Trophoblast cell (in vitro differentiated cells and primary cell): ENCODE measurements around the gene RSL1D1.
"Not testable (repeated sequence)": the region's sequence is repeated elsewhere in the genome, so short reads cannot be mapped to it uniquely, and the experiment has no call there.

Experiments
- DNase-seq, 2 donors: peaks; one replicate each; pipeline ENCODE4 v3.0.0-alpha.2; 2016
- H2AFZ ChIP-seq: 2 replicates; pipeline ENCODE4 v1.6.1; 2013; ENCODE audit warnings: low read length, moderate library complexity, mild to moderate bottlenecking; ENCODE audit not compliant: insufficient read depth, poor library complexity
- H2AK5ac ChIP-seq: 2 replicates; pipeline ENCODE4 v1.6.1; 2013; ENCODE audit warnings: mild to moderate bottlenecking, low read length
- H2BK120ac ChIP-seq: 2 replicates; pipeline ENCODE4 v1.6.1; 2013; ENCODE audit warnings: low read length, mild to moderate bottlenecking, moderate library complexity; ENCODE audit not compliant: insufficient read depth, poor library complexity
- H2BK12ac ChIP-seq: 2 replicates; pipeline ENCODE4 v1.6.1; 2013; ENCODE audit warnings: mild to moderate bottlenecking, low read length, moderate library complexity
- H2BK5ac ChIP-seq: 2 replicates; pipeline ENCODE4 v1.6.1; 2013; ENCODE audit warnings: low read length, low read depth, moderate library complexity, mild to moderate bottlenecking; ENCODE audit not compliant: poor library complexity
- H3K14ac ChIP-seq: 2 replicates; pipeline ENCODE4 v1.6.1; 2013; ENCODE audit warnings: mild to moderate bottlenecking, low read length
- H3K18ac ChIP-seq: 2 replicates; pipeline ENCODE4 v1.6.1; 2013; ENCODE audit warnings: mild to moderate bottlenecking, low read length
- H3K23ac ChIP-seq: 2 replicates; pipeline ENCODE4 v1.6.1; 2013; ENCODE audit warnings: low read length
- H3K27ac ChIP-seq: 2 replicates; pipeline ENCODE4 v1.5.1; 2013; ENCODE audit warnings: low read depth, mild to moderate bottlenecking, inconsistent platforms, low read length, moderate library complexity
- H3K27me3 ChIP-seq: 2 replicates; pipeline ENCODE4 v1.6.1; 2013; ENCODE audit warnings: inconsistent platforms, mild to moderate bottlenecking, low read length, moderate library complexity; ENCODE audit not compliant: insufficient read depth
- H3K36me3 ChIP-seq, 2 experiments: 1 replicate in 1 of 2; 2 replicates in 1 of 2; pipeline ENCODE4 v1.6.1; 2013; ENCODE audit warnings: low read length in 2 of 2, mild to moderate bottlenecking in 2 of 2, moderate library complexity in 1 of 2; ENCODE audit not compliant: insufficient read depth in 2 of 2, control insufficient read depth in 1 of 2
- H3K4ac ChIP-seq: 2 replicates; pipeline ENCODE4 v1.6.1; 2013; ENCODE audit warnings: low read depth, mild to moderate bottlenecking, low read length, moderate library complexity
- H3K4me1 ChIP-seq, 2 experiments: 1 replicate in 1 of 2; 2 replicates in 1 of 2; pipeline ENCODE4 v1.6.1; 2013; ENCODE audit warnings: low read length in 2 of 2, mild to moderate bottlenecking in 2 of 2, moderate library complexity in 1 of 2; ENCODE audit not compliant: insufficient read depth in 2 of 2, control insufficient read depth in 1 of 2
- H3K4me2 ChIP-seq: 2 replicates; pipeline ENCODE4 v1.6.1; 2013; ENCODE audit warnings: inconsistent platforms, mild to moderate bottlenecking, low read length, moderate library complexity
- H3K4me3 ChIP-seq: 2 replicates; pipeline ENCODE4 v1.5.1; 2013; ENCODE audit warnings: mild to moderate bottlenecking, low read depth, low read length, inconsistent platforms
- H3K79me1 ChIP-seq: one replicate; pipeline ENCODE4 v1.6.1; 2013; ENCODE audit warnings: low read length
- H3K79me2 ChIP-seq: 2 replicates; pipeline ENCODE4 v1.6.1; 2013; ENCODE audit warnings: low read length, mild to moderate bottlenecking; ENCODE audit not compliant: control insufficient read depth, insufficient read depth, poor library complexity
- H3K9ac ChIP-seq: 2 replicates; pipeline ENCODE4 v1.6.1; 2013; ENCODE audit warnings: mild to moderate bottlenecking, low read length
- H3K9me3 ChIP-seq: 2 replicates; pipeline ENCODE4 v1.6.1; 2013; ENCODE audit warnings: low read depth, mild to moderate bottlenecking, control low read depth, inconsistent platforms, low read length; ENCODE audit not compliant: insufficient read depth
- H4K12ac ChIP-seq: 2 replicates; pipeline ENCODE4 v1.6.1; 2013; ENCODE audit warnings: low read depth, mild to moderate bottlenecking, low read length, moderate library complexity
- H4K8ac ChIP-seq: 2 replicates; pipeline ENCODE4 v1.6.1; 2013; ENCODE audit warnings: low read depth, mild to moderate bottlenecking, low read length, moderate library complexity
- H4K91ac ChIP-seq: one replicate; pipeline ENCODE4 v1.6.1; 2013; ENCODE audit warnings: low read depth, mild to moderate bottlenecking, low read length, moderate library complexity
- WGBS: extraction: QIAGEN DNeasy Blood & Tissue Kit; methylation state at CpG from one replicate; pipeline ENCODE4 v1.1.7; 2013; ENCODE audit warnings: missing lambda C conversion rate; ENCODE audit not compliant: insufficient read length, insufficient coverage; ENCODE audit errors: extremely low coverage; 5-methylcytosine and 5-hydroxymethylcytosine counted together

The RSL1D1 gene

GRCh38 chr16:11784980-11785599 is 66.3 kb downstream of the RSL1D1 start:
- not testable (repeated sequence) for H4K91ac ChIP-seq, H3K27me3 ChIP-seq, H4K12ac ChIP-seq, H3K79me1 ChIP-seq, H3K4me3 ChIP-seq, H2AFZ ChIP-seq, H3K23ac ChIP-seq, H3K36me3 ChIP-seq, H4K8ac ChIP-seq, DNase-seq, H3K14ac ChIP-seq, H2BK5ac ChIP-seq, H3K27ac ChIP-seq, H3K9ac ChIP-seq, H2BK120ac ChIP-seq, H2AK5ac ChIP-seq, H3K9me3 ChIP-seq, H3K4me2 ChIP-seq
- Histone ChIP-seq H3K4ac (peak overlapping the region; percentile 92), H3K18ac (peak overlapping the region; percentile 69), H3K79me2 (peaks cover 19% of the 10 kb centered on the region), H3K4me1 (peaks cover 14 to 16% of the 10 kb centered on the region in 2 experiments), H2BK12ac (peak overlapping the region; percentile 33)
- WGBS: no CpG with 5 or more reads among the region's 13 CpGs

DNA sequence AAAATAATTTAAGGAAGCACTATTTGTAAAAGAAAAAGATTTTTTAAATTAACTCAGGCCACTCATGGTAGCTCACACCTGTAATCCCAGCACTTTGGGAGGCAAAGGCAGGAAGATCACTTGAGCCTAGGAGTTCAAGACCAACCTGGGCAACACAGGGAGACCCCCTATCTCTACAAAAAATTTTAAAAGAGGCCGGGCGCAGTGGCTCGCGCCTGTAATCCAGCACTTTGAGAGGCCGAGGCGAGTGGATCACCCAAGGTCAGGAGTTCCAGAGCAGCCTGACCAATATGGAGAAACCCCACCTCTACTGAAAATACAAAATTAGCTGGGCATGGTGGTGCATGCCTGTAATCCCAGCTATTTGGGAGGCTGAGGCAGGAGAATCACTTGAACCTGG is 67.0 kb downstream of the RSL1D1 start:
- H3K79me1 ChIP-seq, H3K9me3 ChIP-seq, H3K14ac ChIP-seq, H4K91ac ChIP-seq, H4K12ac ChIP-seq, H2BK12ac ChIP-seq, H3K4ac ChIP-seq, H4K8ac ChIP-seq, H2BK5ac ChIP-seq, H2AK5ac ChIP-seq, H3K4me2 ChIP-seq, H3K9ac ChIP-seq, DNase-seq, H3K4me3 ChIP-seq, H3K23ac ChIP-seq, H3K18ac ChIP-seq, H2AFZ ChIP-seq, H3K27me3 ChIP-seq, H3K36me3 ChIP-seq: not testable (repeated sequence)
- H2BK120ac ChIP-seq: peak overlapping the region; percentile 68
- peaks cover 16% of the 10 kb centered on the region for H3K79me2 ChIP-seq
- H3K27ac ChIP-seq: peak overlapping the region; percentile 41
- no CpG with 5 or more reads among the region's 6 CpGs for WGBS
- peaks cover 14 to 16% of the 10 kb centered on the region in 2 experiments for H3K4me1 ChIP-seq

- Histone ChIP-seq H3K27me3 (no peaks in the 10 kb centered on the region), H3K36me3 (peaks cover 2% of the 10 kb centered on the region in 2 experiments), H2BK12ac (no peak overlapping the region), H3K4me1 (peaks cover 14 to 16% of the 10 kb centered on the region in 2 experiments), H3K4me3 (no peak overlapping the region), H4K12ac (no peak overlapping the region), H2BK5ac (no peak overlapping the region), H4K91ac (no peak overlapping the region), H3K9me3 (no peaks in the 10 kb centered on the region), H3K18ac (no peak overlapping the region), H3K79me2 (peaks cover 15% of the 10 kb centered on the region), H3K14ac (no peak overlapping the region), H3K23ac (no peak overlapping the region), H2AK5ac (no peak overlapping the region), H3K4me2 (peak overlapping the region; percentile 5), H3K9ac (no peak overlapping the region), H4K8ac (no peak overlapping the region), H3K79me1 (peaks cover 5% of the 10 kb centered on the region), H3K4ac (no peak overlapping the region), H3K27ac (no peak overlapping the region), H2BK120ac (no peak overlapping the region), H2AFZ (no peak overlapping the region)
- DNase-seq: no peak
Measured at GRCh38 chr16:11784038-11784369, 67.3 kb downstream of the RSL1D1 start.
